ENCODE measurements around the gene SALL3.
"Not testable (repeated sequence)": the region's sequence is repeated elsewhere in the genome, so short reads cannot be mapped to it uniquely, and the experiment has no call there.

The SALL3 gene

DNA sequence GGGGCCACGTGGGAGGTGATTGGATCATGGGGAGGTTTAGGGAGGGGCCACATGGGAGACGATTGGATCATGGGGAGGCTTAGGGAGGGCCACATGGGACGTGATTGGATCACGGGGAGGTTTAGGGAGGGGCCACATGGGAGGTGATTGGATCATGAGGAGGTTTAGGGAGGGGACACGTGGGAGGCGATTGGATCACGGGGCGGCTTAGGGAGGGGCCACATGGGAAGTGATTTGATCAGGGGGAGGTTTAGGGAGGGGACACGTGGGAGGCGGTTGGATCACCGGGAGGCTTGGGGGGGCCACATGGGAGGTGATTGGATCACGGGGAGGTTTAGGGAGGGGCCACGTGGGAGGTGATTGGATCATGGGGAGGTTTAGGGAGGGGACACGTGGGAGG, 22.5 kb upstream of the SALL3 start:
- H3K27me3 ChIP-seq (ENCODE audit: insufficient read depth, low read depth) = no peaks in the 10 kb centered on the region
- H3K4me3 ChIP-seq (IDR thresholded peaks at IDR 0.05; ENCODE audit: insufficient read depth, low read depth, low read length) = no peak overlapping the region
- H2AFZ ChIP-seq (ENCODE audit: low read depth) = no peak overlapping the region
- no peak overlapping the region for H3K9ac ChIP-seq
- H3K27ac ChIP-seq = no peak overlapping the region
- H3K79me2 ChIP-seq (ENCODE audit: insufficient read depth, low read depth) = no peaks in the 10 kb centered on the region
- no peaks in the 10 kb centered on the region for H4K20me1 ChIP-seq (ENCODE audit: insufficient read depth)
- H3K36me3 ChIP-seq (ENCODE audit: insufficient read depth) = no peaks in the 10 kb centered on the region
- TF ChIP-seq, protein P1, sequence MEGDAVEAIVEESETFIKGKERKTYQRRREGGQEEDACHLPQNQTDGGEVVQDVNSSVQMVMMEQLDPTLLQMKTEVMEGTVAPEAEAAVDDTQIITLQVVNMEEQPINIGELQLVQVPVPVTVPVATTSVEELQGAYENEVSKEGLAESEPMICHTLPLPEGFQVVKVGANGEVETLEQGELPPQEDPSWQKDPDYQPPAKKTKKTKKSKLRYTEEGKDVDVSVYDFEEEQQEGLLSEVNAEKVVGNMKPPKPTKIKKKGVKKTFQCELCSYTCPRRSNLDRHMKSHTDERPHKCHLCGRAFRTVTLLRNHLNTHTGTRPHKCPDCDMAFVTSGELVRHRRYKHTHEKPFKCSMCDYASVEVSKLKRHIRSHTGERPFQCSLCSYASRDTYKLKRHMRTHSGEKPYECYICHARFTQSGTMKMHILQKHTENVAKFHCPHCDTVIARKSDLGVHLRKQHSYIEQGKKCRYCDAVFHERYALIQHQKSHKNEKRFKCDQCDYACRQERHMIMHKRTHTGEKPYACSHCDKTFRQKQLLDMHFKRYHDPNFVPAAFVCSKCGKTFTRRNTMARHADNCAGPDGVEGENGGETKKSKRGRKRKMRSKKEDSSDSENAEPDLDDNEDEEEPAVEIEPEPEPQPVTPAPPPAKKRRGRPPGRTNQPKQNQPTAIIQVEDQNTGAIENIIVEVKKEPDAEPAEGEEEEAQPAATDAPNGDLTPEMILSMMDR (conservative IDR thresholded peaks at IDR 0.05; ENCODE audit: low read depth, low read length) = no peak
- peaks cover 5% of the 10 kb centered on the region for H3K4me1 ChIP-seq (ENCODE audit: low read depth, poor library complexity, severe bottlenecking)
- no peak overlapping the region for H3K4me2 ChIP-seq

DNA sequence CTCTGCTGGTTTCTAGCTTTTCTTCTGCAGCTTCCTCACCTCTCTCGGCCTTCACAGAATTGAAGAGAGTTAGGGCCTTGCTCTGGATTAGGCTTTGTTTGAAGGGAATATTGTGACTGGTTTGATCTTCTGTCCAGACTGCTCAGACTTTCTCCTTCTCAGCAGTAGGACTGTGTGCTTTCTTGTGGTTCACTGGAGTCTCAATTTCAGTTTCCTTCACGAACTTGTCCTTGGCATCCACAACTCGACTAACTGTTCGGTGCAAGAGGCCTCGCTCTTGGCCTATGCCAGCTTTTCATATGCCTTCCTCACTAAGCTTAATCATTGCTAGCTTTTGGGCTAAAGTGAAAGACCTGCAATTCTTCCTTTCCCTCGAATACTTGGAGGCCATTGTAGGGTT, 18.9 kb upstream of the SALL3 start:
- Histone ChIP-seq H3K27me3 (ENCODE audit: insufficient read depth, low read depth) (no peaks in the 10 kb centered on the region), H3K4me1 (ENCODE audit: low read depth, poor library complexity, severe bottlenecking) (peaks cover 5% of the 10 kb centered on the region), H4K20me1 (ENCODE audit: insufficient read depth) (no peaks in the 10 kb centered on the region), H3K36me3 (ENCODE audit: insufficient read depth) (no peaks in the 10 kb centered on the region), H3K4me3 (IDR thresholded peaks at IDR 0.05; ENCODE audit: insufficient read depth, low read depth, low read length) (no peak overlapping the region), H3K79me2 (ENCODE audit: insufficient read depth, low read depth) (no peaks in the 10 kb centered on the region), H3K9ac (no peak overlapping the region), H3K27ac (no peak overlapping the region), H2AFZ (ENCODE audit: low read depth) (no peak overlapping the region), H3K4me2 (no peak overlapping the region)
- TF ChIP-seq, protein P1 (conservative IDR thresholded peaks at IDR 0.05; ENCODE audit: low read depth, low read length) = no peak

DNA sequence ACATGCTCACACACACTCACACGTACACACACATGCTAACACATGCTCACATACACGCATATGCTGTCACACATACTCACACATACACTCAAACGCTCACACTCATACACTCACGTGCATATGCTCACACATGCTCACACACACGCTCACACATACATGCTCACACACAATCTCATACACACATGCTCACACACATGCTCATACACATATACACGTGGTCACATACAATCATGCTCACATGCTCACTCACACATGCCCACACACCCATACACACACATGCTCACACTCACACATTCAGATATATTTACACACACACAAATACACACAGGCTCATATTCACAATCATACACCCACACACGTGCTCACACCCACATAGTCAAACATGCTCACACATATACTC, 17.5 kb upstream of the SALL3 start:
- no peak overlapping the region for H3K4me2 ChIP-seq
- H3K36me3 ChIP-seq (ENCODE audit: insufficient read depth) = no peaks in the 10 kb centered on the region
- no peaks in the 10 kb centered on the region for H3K27me3 ChIP-seq (ENCODE audit: insufficient read depth, low read depth)
- TF ChIP-seq, protein P1 (conservative IDR thresholded peaks at IDR 0.05; ENCODE audit: low read depth, low read length) = no peak
- H3K27ac ChIP-seq = no peak overlapping the region
- H3K4me3 ChIP-seq (IDR thresholded peaks at IDR 0.05; ENCODE audit: insufficient read depth, low read depth, low read length) = no peak overlapping the region
- no peak overlapping the region for H3K9ac ChIP-seq
- no peaks in the 10 kb centered on the region for H3K79me2 ChIP-seq (ENCODE audit: insufficient read depth, low read depth)
- no peaks in the 10 kb centered on the region for H4K20me1 ChIP-seq (ENCODE audit: insufficient read depth)
- H2AFZ ChIP-seq (ENCODE audit: low read depth) = no peak overlapping the region
- H3K4me1 ChIP-seq (ENCODE audit: low read depth, poor library complexity, severe bottlenecking) = peaks cover 5% of the 10 kb centered on the region

DNA sequence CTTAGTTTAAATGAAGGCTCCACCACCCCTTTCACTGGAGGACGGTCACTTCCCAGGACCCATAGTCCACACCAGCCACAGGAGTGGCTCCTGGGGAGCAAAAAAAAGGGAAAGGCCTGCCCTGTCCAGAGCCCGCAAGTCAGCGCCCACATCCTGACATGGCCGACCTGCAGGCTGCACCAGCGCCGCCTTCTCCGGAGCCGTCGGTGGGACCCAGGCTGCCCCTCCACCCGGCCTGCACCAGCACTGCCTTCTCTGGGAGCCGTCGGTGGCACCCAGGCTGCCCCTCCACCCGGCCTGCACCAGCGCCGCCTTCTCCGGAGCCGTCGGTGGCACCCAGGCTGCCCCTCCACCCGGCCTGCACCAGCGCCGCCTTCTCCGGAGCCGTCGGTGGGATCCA, 14.9 kb upstream of the SALL3 start:
- not testable (repeated sequence) for H3K9ac ChIP-seq; H3K79me2 ChIP-seq (ENCODE audit: insufficient read depth, low read depth); H2AFZ ChIP-seq (ENCODE audit: low read depth); H3K4me2 ChIP-seq; H3K4me3 ChIP-seq (IDR thresholded peaks at IDR 0.05; ENCODE audit: insufficient read depth, low read depth, low read length); H3K27ac ChIP-seq; H3K4me1 ChIP-seq (ENCODE audit: low read depth, poor library complexity, severe bottlenecking); H3K36me3 ChIP-seq (ENCODE audit: insufficient read depth); H4K20me1 ChIP-seq (ENCODE audit: insufficient read depth); H3K27me3 ChIP-seq (ENCODE audit: insufficient read depth, low read depth)

DNA sequence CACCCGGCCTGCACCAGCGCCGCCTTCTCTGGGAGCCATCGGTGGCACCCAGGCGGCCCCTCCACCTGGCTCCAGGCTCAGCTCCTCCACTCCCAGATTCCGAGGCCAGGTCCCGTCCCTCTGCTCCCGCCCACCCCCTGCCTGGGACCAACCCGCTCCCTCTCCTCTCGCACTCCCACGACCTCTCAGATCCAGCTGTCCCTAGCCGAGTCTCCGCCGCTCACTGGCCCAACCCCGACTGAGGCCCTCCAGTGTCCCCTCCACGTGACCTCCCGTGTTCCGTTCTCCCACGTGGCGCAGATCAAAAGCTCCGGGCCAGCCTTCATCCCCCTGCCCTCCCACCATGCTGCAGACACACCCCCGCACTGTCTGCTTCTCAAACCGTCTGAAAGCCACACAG, 14.4 kb upstream of the SALL3 start:
- Histone ChIP-seq H3K27me3 (ENCODE audit: insufficient read depth, low read depth) (no peaks in the 10 kb centered on the region), H2AFZ (ENCODE audit: low read depth) (no peak overlapping the region), H3K4me1 (ENCODE audit: low read depth, poor library complexity, severe bottlenecking) (peaks cover 5% of the 10 kb centered on the region), H3K27ac (no peak overlapping the region), H3K79me2 (ENCODE audit: insufficient read depth, low read depth) (no peaks in the 10 kb centered on the region), H4K20me1 (ENCODE audit: insufficient read depth) (no peaks in the 10 kb centered on the region), H3K36me3 (ENCODE audit: insufficient read depth) (no peaks in the 10 kb centered on the region), H3K9ac (no peak overlapping the region), H3K4me3 (IDR thresholded peaks at IDR 0.05; ENCODE audit: insufficient read depth, low read depth, low read length) (no peak overlapping the region), H3K4me2 (no peak overlapping the region)
- TF ChIP-seq, protein P1 (conservative IDR thresholded peaks at IDR 0.05; ENCODE audit: low read depth, low read length) = no peak

All from KMS-11 (cell line).